OCI-LY1 (cell line): ENCODE data around the gene USP3.

ENCODE experiments used
- EZH2 ChIP-seq: fragments of 200-600 bp; sonication (generic), shearing (Covaris generic); IDR thresholded peaks from 2 replicates; pipeline ENCODE4 v1.8.0; 2017; ENCODE audit warnings: borderline replicate concordance, mixed run types, mild to moderate bottlenecking, antibody characterized with exemption, low read length, moderate library complexity, mixed read lengths
- TF ChIP-seq, protein P1 (sequence below): fragments of 200-600 bp; sonication (generic), shearing (Covaris generic); IDR thresholded peaks from 2 replicates; pipeline ENCODE4 v1.5.1; 2017; ENCODE audit warnings: mild to moderate bottlenecking, antibody characterized with exemption, low read length, moderate library complexity, mixed read lengths

DNA sequence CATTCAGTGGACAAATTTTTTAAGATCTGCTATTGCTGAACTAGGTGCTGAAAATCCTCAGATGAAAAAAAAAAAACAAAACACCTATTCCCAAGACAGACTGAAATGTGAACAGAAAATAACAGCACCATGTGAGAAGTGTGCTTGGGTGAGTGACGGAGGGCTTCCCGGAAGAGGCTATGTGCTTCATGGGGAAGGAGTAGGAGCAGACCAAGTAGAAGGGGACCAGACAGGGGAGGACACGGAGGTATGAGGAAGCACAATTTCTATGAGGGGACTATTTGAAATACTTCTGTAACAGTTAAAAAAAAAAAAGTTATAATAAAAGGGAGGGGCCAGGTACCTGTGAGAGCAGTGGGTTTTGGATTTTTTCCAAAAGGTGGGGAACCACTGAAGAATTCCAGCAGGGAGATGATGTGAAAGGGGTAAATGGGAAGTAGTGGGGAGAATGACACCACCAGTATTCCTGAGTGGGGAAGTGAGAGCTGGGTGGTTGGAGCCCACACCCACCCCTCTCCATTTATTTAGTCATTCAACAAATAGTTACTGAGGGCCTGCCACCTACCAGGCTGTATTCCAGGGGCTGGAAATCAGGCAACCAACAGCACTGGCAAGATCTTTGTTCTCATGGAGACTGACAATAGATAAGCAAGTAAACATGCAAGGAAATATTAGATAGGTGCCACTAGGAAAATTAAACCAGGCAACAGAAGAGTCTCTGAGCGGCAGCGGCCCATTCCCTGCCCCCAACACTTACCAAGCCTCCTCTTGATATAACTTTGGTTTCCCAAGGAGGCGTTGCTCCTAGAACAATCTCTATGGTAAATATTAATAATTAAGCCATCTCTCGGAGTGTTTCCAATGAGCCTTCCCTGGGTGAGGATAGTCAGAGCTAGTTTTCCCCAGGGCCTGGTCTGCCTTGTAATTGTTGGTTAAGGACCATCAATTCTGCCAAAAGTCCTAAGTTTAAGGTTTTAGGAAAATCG is 3.8 kb upstream of the USP3 start:
- TF ChIP-seq, protein P1, sequence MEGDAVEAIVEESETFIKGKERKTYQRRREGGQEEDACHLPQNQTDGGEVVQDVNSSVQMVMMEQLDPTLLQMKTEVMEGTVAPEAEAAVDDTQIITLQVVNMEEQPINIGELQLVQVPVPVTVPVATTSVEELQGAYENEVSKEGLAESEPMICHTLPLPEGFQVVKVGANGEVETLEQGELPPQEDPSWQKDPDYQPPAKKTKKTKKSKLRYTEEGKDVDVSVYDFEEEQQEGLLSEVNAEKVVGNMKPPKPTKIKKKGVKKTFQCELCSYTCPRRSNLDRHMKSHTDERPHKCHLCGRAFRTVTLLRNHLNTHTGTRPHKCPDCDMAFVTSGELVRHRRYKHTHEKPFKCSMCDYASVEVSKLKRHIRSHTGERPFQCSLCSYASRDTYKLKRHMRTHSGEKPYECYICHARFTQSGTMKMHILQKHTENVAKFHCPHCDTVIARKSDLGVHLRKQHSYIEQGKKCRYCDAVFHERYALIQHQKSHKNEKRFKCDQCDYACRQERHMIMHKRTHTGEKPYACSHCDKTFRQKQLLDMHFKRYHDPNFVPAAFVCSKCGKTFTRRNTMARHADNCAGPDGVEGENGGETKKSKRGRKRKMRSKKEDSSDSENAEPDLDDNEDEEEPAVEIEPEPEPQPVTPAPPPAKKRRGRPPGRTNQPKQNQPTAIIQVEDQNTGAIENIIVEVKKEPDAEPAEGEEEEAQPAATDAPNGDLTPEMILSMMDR: no peak
- no peak for TF ChIP-seq EZH2
